ENCODE measurements around the gene UBR2. TPM values are rescaled to one million over a fixed set of nuclear protein-coding genes. Genes with fewer than 3 reads are reported as not detected.

UBR2 gene
- total and polyA plus RNA-seq, 9 of the 15 experiments (the other 6 are each of a cell fraction or from before 2014, with no cell fraction given), result 9.1 to 38.9 (median 23.4) TPM

GRCh38 chr6:42598300-42598699 is 34.5 kb downstream of the UBR2 start (continued):
- TF ChIP-seq CREB3L1 (IDR thresholded peaks at IDR 0.05; ENCODE audit: borderline replicate concordance, low read depth) (no peak), RUNX1 (IDR thresholded peaks at IDR 0.05; ENCODE audit: low read depth) (no peak), PHB (CRISPR knock-in tag; IDR thresholded peaks at IDR 0.05) (no peak), KLF13 (tag; IDR thresholded peaks at IDR 0.05; ENCODE audit: borderline replicate concordance, low read depth) (no peak), CCAR2 (IDR thresholded peaks at IDR 0.05; ENCODE audit: low read depth, low read length) (no peak), CBFA2T2 (conservative IDR thresholded peaks at IDR 0.05) (no peak), ZNF224 (CRISPR knock-in tag; IDR thresholded peaks at IDR 0.05) (no peak), CGGBP1 (CRISPR knock-in tag; IDR thresholded peaks at IDR 0.05) (no peak), SPI1 (IDR thresholded peaks at IDR 0.05; ENCODE audit: borderline replicate concordance, low read depth, low read length) (no peak), ZNF263 (CRISPR knock-in tag; IDR thresholded peaks at IDR 0.05; ENCODE audit: borderline replicate concordance) (no peak), HNRNPH1 (optimal IDR thresholded peaks at IDR 0.05; ENCODE audit: low read depth, low read length) (no peak), ZNF444 (CRISPR knock-in tag; IDR thresholded peaks at IDR 0.05) (no peak)
